HepG2 (cell line): ENCODE measurements around the gene KCNIP4.

Experiments
- CCAR2 ChIP-seq: fragments of 200-400 bp; formaldehyde crosslinking; optimal IDR thresholded peaks from 2 replicates; pipeline ENCODE3; 2018; ENCODE audit warnings: low read depth, mild to moderate bottlenecking, low read length, moderate library complexity
- CEBPG ChIP-seq: IDR thresholded peaks from 2 replicates; pipeline ENCODE4 v1.6.1; 2016
- PITX1 ChIP-seq: sonication (generic); formaldehyde crosslinking; IDR thresholded peaks from 2 replicates; pipeline ENCODE4 v1.5.1; 2020; ENCODE audit warnings: mild to moderate bottlenecking, missing genetic modification reagents
- POLR2AphosphoS5 ChIP-seq: IDR thresholded peaks from 2 replicates; pipeline ENCODE4 v1.6.1; 2012; ENCODE audit warnings: low read depth, low read length
- SIN3A ChIP-seq: IDR thresholded peaks from 2 replicates; pipeline ENCODE4 v1.6.1; 2011; ENCODE audit warnings: low read depth, mild to moderate bottlenecking, control low read depth, low read length, borderline replicate concordance
- SMARCE1 ChIP-seq: fragments of 450-650 bp; IDR thresholded peaks from 2 replicates; pipeline ENCODE4 v1.6.1; 2017; ENCODE audit warnings: borderline replicate concordance
- SOX6 ChIP-seq, 2 experiments: fragments of 450-650 bp in 1 of 2; sonication (generic) in 1 of 2; formaldehyde crosslinking in 1 of 2; IDR thresholded peaks; 2 replicates each; pipeline versions ENCODE4 v1.4.0 to v1.6.1; 2017 to 2020; ENCODE audit warnings: antibody characterized with exemption in 1 of 2, mild to moderate bottlenecking in 1 of 2, missing genetic modification reagents in 1 of 2
- SP1 ChIP-seq, 2 experiments: fragments of 450-650 bp in 1 of 2; sonication (generic) in 1 of 2; formaldehyde crosslinking in 1 of 2; IDR thresholded peaks; 2 replicates each; pipeline versions ENCODE4 v1.4.0 to v1.6.1; 2016 to 2020; ENCODE audit warnings: missing genetic modification reagents in 1 of 2
- ZBTB20 ChIP-seq: sonication (generic); formaldehyde crosslinking; IDR thresholded peaks from 2 replicates; pipeline ENCODE4 v1.8.1; 2023; ENCODE audit warnings: missing genetic modification reagents, low read depth, mild to moderate bottlenecking, borderline replicate concordance
- ZKSCAN1 ChIP-seq: fragments of 150-350 bp; IDR thresholded peaks from 2 replicates; pipeline ENCODE4 v1.6.1; 2014; ENCODE audit warnings: low read length
- TF ChIP-seq, protein P1 (sequence below): IDR thresholded peaks from 2 replicates; pipeline ENCODE4 v1.6.1; 2016; ENCODE audit warnings: mild to moderate bottlenecking, missing biosample characterization, missing genetic modification reagents
- TF ChIP-seq, protein P2 (sequence below): IDR thresholded peaks from 2 replicates; pipeline ENCODE4 v1.6.1; 2012; ENCODE audit warnings: low read depth, low read length, improper control_type of control experiment

DNA sequence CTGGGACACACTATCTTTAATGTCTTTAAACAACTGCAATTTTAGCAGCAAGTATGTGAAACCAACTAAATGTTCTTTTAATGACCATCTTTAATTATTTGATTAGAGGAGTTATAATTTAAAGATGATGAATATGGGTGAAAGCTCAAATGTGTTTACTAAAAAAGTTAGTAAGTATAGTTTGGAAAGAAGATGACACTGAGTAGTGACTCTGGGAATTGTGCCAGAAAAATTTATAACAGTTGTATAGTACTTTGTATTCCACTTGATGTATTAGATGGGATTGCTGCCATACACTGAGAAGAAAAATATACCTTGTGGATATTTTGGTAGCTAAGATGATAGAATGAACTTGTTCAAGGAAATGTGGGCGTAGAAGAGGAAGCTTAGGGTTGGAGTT lies 1267.8 kb downstream of the KCNIP4 start:
- no peak for TF ChIP-seq ZKSCAN1
- no peak for TF ChIP-seq PITX1 (CRISPR knock-in tag)
- TF ChIP-seq CEBPG (CRISPR knock-in tag), result no peak
- no peak for TF ChIP-seq SP1 (IDR thresholded peaks at IDR 0.05)
- no peak for TF ChIP-seq SP1 (CRISPR knock-in tag; IDR thresholded peaks at IDR 0.05)
- no peak for TF ChIP-seq ZBTB20 (CRISPR knock-in tag)
- TF ChIP-seq, protein P1, sequence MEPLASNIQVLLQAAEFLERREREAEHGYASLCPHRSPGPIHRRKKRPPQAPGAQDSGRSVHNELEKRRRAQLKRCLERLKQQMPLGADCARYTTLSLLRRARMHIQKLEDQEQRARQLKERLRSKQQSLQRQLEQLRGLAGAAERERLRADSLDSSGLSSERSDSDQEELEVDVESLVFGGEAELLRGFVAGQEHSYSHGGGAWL, result no peak
- TF ChIP-seq SMARCE1, result no peak
- TF ChIP-seq, protein P2, sequence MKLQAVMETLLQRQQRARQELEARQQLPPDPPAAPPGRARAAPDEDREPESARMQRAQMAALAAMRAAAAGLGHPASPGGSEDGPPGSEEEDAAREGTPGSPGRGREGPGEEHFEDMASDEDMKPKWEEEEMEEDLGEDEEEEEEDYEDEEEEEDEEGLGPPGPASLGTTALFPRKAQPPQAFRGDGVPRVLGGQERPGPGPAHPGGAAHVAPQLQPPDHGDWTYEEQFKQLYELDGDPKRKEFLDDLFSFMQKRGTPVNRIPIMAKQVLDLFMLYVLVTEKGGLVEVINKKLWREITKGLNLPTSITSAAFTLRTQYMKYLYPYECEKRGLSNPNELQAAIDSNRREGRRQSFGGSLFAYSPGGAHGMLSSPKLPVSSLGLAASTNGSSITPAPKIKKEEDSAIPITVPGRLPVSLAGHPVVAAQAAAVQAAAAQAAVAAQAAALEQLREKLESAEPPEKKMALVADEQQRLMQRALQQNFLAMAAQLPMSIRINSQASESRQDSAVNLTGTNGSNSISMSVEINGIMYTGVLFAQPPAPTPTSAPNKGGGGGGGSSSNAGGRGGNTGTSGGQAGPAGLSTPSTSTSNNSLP, result no peak
- no peak for TF ChIP-seq SOX6 (IDR thresholded peaks at IDR 0.05)
- no peak for TF ChIP-seq SOX6 (CRISPR knock-in tag; IDR thresholded peaks at IDR 0.05)
- TF ChIP-seq SIN3A, result no peak
- no peak for TF ChIP-seq POLR2AphosphoS5
- no peak for TF ChIP-seq CCAR2
